Stimulated activated naive CD4-positive, alpha-beta T cell treated with Interleukin-2 at 50 U/mL for 16 hours (primary cell): Measurements from ENCODE around the gene MORC1.
"Not testable (repeated sequence)": the region's sequence is repeated elsewhere in the genome, so short reads cannot be mapped to it uniquely, and the experiment has no call there.

ENCODE experiments used
- DNase-seq: peaks from one replicate; lab custom pipeline; 2025; lab: John Stamatoyannopoulos, UW

Gene MORC1

GRCh38 chr3:109098079-109098644, 19.8 kb downstream of the MORC1 start:
- no peak for DNase-seq

- no peak for DNase-seq
These were observed 22.8 kb downstream of the MORC1 start for GRCh38 chr3:109095166-109095565.

GRCh38 chr3:109093561-109093960, 24.4 kb downstream of the MORC1 start:
- DNase-seq = no peak

GRCh38 chr3:109091846-109092245, 26.1 kb downstream of the MORC1 start:
- no peak for DNase-seq

GRCh38 chr3:109089265-109089664, 28.7 kb downstream of the MORC1 start:
- DNase-seq = no peak

GRCh38 chr3:109081746-109082510, 36.0 kb downstream of the MORC1 start:
- peak; percentile 1 for DNase-seq

GRCh38 chr3:109080090-109080489, 37.8 kb downstream of the MORC1 start:
- not testable (repeated sequence) for DNase-seq

- DNase-seq = no peak
These were observed 44.8 kb downstream of the MORC1 start for GRCh38 chr3:109073116-109073515.

GRCh38 chr3:109072194-109072593, 45.7 kb downstream of the MORC1 start:
- DNase-seq = no peak

GRCh38 chr3:109071350-109072142, 46.4 kb downstream of the MORC1 start:
- DNase-seq = no peak

- DNase-seq = no peak
These were observed 47.7 kb downstream of the MORC1 start for GRCh38 chr3:109070211-109070610.

- DNase-seq = no peak
These were observed 51.1 kb downstream of the MORC1 start for GRCh38 chr3:109066864-109067263.

- no peak for DNase-seq
These were observed 58.7 kb downstream of the MORC1 start for GRCh38 chr3:109059264-109059663.

- DNase-seq = no peak
These were observed 60.3 kb downstream of the MORC1 start for GRCh38 chr3:109057616-109058015.

GRCh38 chr3:109057056-109057455, 60.9 kb downstream of the MORC1 start:
- no peak for DNase-seq

- no peak for DNase-seq
These were observed 67.3 kb downstream of the MORC1 start for GRCh38 chr3:109050591-109051167.

- no peak for DNase-seq
These were observed 70.6 kb downstream of the MORC1 start for GRCh38 chr3:109047366-109047765.

- no peak for DNase-seq
These were observed 72.5 kb downstream of the MORC1 start for GRCh38 chr3:109045271-109046040.

GRCh38 chr3:109035082-109035481, 82.9 kb downstream of the MORC1 start:
- DNase-seq = no peak

GRCh38 chr3:109033000-109033660, 84.8 kb downstream of the MORC1 start:
- DNase-seq = no peak

- no peak for DNase-seq
These were observed 89.2 kb downstream of the MORC1 start for GRCh38 chr3:109028753-109029152.
